K562 (cell line): ENCODE data around the gene EPHB1.

Experiments used
- KLF16 ChIP-seq: IDR thresholded peaks from 2 replicates; pipeline ENCODE4 v1.6.1; 2016; ENCODE audit warnings: antibody characterized with exemption
- MTA1 ChIP-seq: fragments of 450-650 bp; IDR thresholded peaks from 2 replicates; pipeline ENCODE4 v1.6.1; 2017; ENCODE audit warnings: borderline replicate concordance
- RBM15 ChIP-seq: fragments of 200-400 bp; formaldehyde crosslinking; IDR thresholded peaks from 2 replicates; pipeline ENCODE4 v1.6.1; 2018; ENCODE audit warnings: mild to moderate bottlenecking, low read length, moderate library complexity; ENCODE audit not compliant: insufficient read depth
- REST ChIP-seq, 2 experiments: fragments of 450-650 bp; formaldehyde crosslinking in 1 of 2; IDR thresholded peaks; 2 replicates each; pipeline versions ENCODE4 v1.4.0 to v1.6.1; 2014 to 2020; ENCODE audit warnings: mild to moderate bottlenecking in 2 of 2, borderline replicate concordance in 1 of 2, low read depth in 1 of 2
- SRF ChIP-seq, 2 experiments: fragments of 250-450, 450-650 bp in 1 of 2; sonication (Bioruptor Pico) in 1 of 2; sonication (generic) in 1 of 2; formaldehyde crosslinking; IDR thresholded peaks; 2 replicates each; pipeline versions ENCODE4 v1.5.0 to v1.5.1; 2020 to 2022; ENCODE audit warnings: mild to moderate bottlenecking in 1 of 2, missing genetic modification reagents in 1 of 2
- ZHX1 ChIP-seq: fragments of 150-350 bp; conservative IDR thresholded peaks from 2 replicates; pipeline ENCODE4 v1.6.1; 2014; ENCODE audit warnings: low read length

- TF ChIP-seq SRF (CRISPR knock-in tag; IDR thresholded peaks at IDR 0.05) (no peak), MTA1 (no peak), KLF16 (no peak), ZHX1 (no peak), REST (IDR thresholded peaks at IDR 0.05; ENCODE audit: borderline replicate concordance) (no peak), REST (CRISPR knock-in tag; IDR thresholded peaks at IDR 0.05; ENCODE audit: low read depth) (no peak), RBM15 (no peak)
Observed at GRCh38 chr3:134905647-134905935, 110.5 kb downstream of the EPHB1 start.
